ENCODE results near the gene TEX51.

The TEX51 gene

DNA sequence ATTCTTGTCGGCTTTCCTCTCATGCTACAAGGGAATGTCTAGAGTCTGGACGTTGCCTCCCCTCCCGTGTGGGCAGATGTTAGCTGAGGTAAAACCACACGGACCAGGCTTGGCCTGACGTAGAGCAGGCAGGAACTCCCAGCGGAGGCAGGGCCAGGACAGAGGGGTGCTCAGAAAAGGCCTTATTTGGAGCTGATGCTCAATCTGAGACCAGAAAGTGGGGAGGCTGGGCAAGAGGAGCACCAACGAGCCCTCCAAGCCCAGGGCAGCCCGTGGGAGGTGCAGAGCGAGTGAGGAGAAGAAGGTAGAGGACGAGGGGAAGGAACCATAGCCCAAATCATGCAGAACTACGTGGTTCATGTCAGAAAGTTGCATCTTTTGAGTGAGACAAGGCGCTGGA lies 9.0 kb downstream of the TEX51 start:
- TF ChIP-seq GATA3 (IDR thresholded peaks at IDR 0.05; ENCODE audit: low read depth, low read length) (no peak), GATA2 (IDR thresholded peaks at IDR 0.05; ENCODE audit: low read depth, low read length) (no peak)

- TF ChIP-seq GATA2 (IDR thresholded peaks at IDR 0.05; ENCODE audit: low read depth, low read length) (peak; percentile 37), GATA3 (IDR thresholded peaks at IDR 0.05; ENCODE audit: low read depth, low read length) (no peak)
These were observed 10.1 kb downstream of the TEX51 start for GRCh38 chr2:126908721-126909177.

- TF ChIP-seq GATA2 (IDR thresholded peaks at IDR 0.05; ENCODE audit: low read depth, low read length) (no peak), GATA3 (IDR thresholded peaks at IDR 0.05; ENCODE audit: low read depth, low read length) (no peak)
These were observed 10.7 kb downstream of the TEX51 start for GRCh38 chr2:126909366-126909765.

DNA sequence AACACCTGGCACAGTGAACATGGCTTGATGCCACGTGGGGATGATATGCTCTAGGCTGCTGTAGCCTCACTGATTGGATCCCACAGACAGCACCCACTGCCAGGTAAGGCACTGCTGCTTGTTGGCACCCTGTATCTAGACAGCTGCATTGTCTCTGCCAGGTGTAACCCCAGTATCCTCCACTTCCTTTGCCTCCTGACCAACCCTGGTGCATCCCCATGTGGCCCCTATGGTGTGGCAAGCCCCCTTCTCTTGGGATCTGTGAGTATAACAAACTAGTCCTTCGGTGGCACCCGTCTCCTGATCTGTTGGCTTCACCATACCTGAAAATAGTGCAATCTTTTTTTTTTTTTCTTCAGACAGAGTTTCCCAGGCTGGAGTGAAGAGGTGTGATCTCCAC lies 11.1 kb downstream of the TEX51 start:
- TF ChIP-seq GATA2 (IDR thresholded peaks at IDR 0.05; ENCODE audit: low read depth, low read length) (no peak), GATA3 (IDR thresholded peaks at IDR 0.05; ENCODE audit: low read depth, low read length) (no peak)

DNA sequence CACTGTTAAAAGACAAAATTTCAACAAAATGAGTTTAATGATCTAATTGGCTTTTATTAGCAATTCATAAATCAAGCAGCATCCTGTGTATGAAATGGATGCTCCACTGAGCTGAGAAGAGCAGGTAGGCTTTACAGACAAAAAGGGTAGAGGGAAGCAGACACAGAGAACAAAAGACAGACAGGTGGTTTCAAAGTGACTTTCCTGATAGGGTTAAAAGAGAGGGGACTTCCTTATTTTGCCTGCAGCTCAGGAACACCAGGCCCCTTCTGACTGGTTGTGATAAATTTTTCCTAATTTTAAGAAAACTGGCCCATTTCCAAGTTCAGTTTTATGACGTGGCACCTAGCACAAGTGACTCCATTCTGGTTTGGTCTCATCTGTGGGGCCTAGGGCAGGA lies 11.9 kb downstream of the TEX51 start:
- no peak for TF ChIP-seq GATA3 (IDR thresholded peaks at IDR 0.05; ENCODE audit: low read depth, low read length)
- no peak for TF ChIP-seq GATA2 (IDR thresholded peaks at IDR 0.05; ENCODE audit: low read depth, low read length)

DNA sequence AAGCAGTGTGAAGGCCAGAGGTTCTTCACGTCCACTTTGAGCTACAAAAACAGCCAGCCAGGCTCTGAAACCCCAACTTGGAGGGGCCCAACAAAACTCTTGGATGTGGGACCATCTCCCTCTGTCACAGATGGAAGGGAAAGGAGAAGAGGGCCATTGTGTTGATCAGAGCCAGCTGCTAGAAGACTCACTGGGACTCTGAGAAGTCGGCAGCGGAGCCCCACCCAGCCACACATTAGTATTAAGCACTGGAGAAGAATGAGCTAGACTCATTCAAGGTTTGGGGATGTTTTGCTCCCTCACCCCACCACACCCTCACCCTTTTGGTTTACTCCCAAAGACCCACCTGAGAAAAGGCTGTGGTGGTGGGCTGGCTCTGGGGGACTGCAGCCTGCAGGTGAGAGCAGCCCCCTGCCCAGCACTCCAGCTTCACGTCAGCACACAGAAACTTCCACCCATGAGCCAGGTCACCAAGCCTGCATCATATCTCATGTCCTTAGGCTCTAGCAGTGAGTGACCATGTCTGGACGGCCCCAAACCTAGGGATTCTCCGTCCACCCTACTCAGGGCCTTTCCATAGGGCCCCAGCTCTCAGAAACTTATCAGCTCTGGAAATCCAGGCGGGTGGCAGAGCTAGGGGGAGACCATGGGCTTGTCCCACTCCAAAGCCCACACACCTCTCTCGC lies 12.6 kb downstream of the TEX51 start:
- no peak for TF ChIP-seq GATA2 (IDR thresholded peaks at IDR 0.05; ENCODE audit: low read depth, low read length)
- no peak for TF ChIP-seq GATA3 (IDR thresholded peaks at IDR 0.05; ENCODE audit: low read depth, low read length)

- no peak for TF ChIP-seq GATA3 (IDR thresholded peaks at IDR 0.05; ENCODE audit: low read depth, low read length)
- TF ChIP-seq GATA2 (IDR thresholded peaks at IDR 0.05; ENCODE audit: low read depth, low read length), result no peak
These were observed 13.5 kb downstream of the TEX51 start for GRCh38 chr2:126912201-126912600.

DNA sequence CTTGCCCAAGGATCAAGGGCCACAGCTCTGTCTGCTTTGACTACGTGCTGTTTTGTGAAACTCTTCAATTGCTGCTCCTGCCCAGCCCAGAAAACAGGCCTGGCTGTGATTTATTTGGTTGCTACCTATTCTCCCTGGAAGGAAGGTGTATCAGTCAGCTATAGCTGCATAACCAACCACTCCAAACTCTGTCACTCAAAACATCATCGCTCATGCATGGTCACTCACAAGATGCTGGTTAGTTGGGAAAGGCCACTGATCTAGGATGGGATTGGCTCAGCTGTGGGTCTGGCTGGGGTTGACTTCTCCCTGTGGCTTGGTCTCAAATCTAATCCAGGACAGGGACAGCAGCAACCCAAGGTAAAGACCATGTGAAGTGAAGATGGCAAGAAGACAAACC lies 14.6 kb downstream of the TEX51 start:
- TF ChIP-seq GATA3 (IDR thresholded peaks at IDR 0.05; ENCODE audit: low read depth, low read length), result no peak
- TF ChIP-seq GATA2 (IDR thresholded peaks at IDR 0.05; ENCODE audit: low read depth, low read length), result no peak

GRCh38 chr2:126913881-126914615 lies 15.4 kb downstream of the TEX51 start:
- no peak for TF ChIP-seq GATA2 (IDR thresholded peaks at IDR 0.05; ENCODE audit: low read depth, low read length)
- no peak for TF ChIP-seq GATA3 (IDR thresholded peaks at IDR 0.05; ENCODE audit: low read depth, low read length)

DNA sequence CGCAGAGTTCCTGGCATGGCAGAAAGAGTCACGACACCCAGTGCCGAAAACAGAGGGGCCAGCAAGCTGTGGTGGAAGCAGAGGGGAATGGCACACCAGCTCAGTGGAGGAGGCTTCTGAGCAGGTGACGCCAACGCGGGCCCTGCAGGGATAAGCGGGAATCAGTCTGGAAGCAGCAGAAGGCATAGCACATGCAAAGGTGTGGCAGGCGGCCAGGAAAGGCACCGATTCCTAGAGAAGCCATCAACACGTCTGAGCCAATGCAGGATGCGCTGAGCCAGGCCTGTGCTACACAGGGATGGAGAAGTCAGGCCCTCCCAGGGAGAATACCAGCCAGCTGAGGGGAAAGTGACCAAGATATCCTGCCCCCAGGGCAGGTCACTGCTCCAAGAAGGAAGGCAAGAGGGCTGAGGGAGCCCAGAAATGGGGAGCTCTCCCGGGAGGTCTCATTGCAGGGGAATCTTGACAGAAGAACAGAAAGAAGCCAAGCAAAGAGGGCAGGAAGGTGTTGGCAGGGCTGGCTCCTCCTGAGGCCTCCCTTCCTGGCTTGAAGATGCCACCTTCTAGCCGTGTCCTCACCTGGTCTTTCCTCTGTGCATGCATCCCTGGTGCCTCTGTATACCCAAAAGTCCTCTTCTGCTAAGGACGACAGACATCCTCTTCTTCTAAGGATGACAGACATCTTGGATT lies 16.3 kb downstream of the TEX51 start:
- TF ChIP-seq GATA3 (IDR thresholded peaks at IDR 0.05; ENCODE audit: low read depth, low read length) (no peak), GATA2 (IDR thresholded peaks at IDR 0.05; ENCODE audit: low read depth, low read length) (no peak)

GRCh38 chr2:126915903-126916302 lies 17.2 kb downstream of the TEX51 start:
- no peak for TF ChIP-seq GATA2 (IDR thresholded peaks at IDR 0.05; ENCODE audit: low read depth, low read length)
- TF ChIP-seq GATA3 (IDR thresholded peaks at IDR 0.05; ENCODE audit: low read depth, low read length), result no peak

DNA sequence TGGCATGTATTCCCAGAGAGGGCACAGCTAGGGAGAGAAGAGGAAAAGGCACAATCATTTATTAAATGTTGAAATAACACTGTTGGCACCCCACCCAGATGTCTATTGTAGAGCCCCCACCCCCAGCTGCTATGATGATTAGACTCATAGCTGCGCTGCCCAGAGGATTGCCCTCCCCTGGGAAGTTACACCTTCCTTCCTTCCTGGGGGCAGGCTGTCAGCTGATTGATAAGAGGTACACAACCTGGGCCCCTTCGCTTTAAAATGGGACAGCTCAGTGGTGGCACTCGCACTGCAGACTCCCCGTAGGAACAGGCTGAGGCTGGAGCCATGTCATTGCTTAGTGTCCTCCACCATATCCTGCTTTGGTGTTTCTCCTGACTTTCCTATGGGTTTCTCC lies 18.1 kb downstream of the TEX51 start:
- TF ChIP-seq GATA3 (IDR thresholded peaks at IDR 0.05; ENCODE audit: low read depth, low read length), result no peak
- no peak for TF ChIP-seq GATA2 (IDR thresholded peaks at IDR 0.05; ENCODE audit: low read depth, low read length)

DNA sequence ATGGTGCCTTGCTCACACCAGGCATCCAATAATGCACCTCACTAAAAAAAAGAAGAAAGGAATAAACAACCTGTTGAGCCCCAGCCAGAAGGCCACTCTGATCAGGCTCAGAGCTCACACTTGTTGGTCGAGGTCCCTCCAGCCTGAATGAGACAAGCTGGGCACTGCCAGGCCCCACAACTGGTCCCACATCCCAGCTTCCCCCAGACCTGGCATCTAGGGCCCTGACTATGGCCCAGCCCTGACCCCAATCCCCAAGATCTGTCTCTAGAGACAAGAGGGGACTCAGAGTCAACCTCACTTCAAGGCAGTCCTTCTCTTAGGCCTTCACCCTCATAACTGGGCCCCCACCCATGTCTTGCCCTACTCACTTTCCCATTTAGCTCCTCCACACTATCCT lies 22.4 kb downstream of the TEX51 start:
- no peak for TF ChIP-seq GATA3 (IDR thresholded peaks at IDR 0.05; ENCODE audit: low read depth, low read length)
- TF ChIP-seq GATA2 (IDR thresholded peaks at IDR 0.05; ENCODE audit: low read depth, low read length), result no peak

DNA sequence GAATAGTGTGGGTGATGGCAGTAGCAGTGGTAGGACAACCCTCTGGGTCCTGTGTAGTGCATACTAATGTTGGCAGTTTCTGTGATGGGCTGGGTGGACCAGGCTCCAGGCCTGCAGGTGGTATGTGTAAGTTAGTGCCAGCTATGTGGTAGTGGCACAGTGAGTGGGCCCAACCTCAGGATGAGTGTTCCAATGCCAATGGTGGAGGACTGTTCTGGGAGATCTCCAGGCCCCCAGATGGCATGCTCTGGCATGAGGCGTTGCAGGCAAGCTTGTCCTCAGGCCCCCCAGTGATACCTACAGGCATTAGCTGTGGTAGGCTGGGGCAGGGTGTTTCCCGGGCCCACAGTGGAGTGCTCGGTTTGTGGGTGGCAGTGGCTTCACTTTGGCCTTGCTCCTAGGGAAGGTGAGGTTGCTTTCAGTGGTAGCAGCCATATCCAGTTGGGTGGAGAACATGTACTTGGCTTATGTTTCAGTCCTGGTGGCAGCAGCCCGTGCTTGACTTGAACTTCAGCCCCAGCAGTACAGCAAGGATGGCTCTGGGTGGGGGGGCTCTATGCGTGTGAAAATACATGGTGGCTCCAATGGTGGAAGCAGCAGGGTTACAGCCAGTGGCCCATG lies 32.4 kb downstream of the TEX51 start:
- no peak for TF ChIP-seq GATA3 (IDR thresholded peaks at IDR 0.05; ENCODE audit: low read depth, low read length)
- TF ChIP-seq GATA2 (IDR thresholded peaks at IDR 0.05; ENCODE audit: low read depth, low read length), result no peak
